ENCODE data around the gene FOXC1.

The FOXC1 gene

DNA sequence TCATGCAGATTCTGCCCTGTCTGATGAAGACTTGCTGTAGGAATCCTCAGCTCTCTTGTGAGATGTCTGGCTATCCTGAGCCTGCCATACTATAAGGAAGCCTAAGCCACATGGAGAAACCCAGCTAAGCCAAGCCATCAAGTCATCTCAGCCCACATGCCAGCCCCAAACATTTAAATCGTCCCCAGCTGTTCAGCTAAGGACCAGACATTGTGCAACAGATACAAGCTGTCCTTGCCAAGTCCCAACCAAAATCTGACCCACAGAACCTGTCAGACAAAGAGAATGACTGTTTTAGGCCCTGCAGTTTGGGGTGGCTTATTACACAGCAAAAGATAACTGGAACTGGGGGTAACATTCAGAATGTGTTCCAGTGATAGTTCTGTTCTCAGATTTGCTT lies 36.8 kb upstream of the FOXC1 start:
- Histone ChIP-seq H3K4me3 (replicated peaks; ENCODE audit: insufficient read depth, low read length) (no peak overlapping the region), H3K27ac (replicated peaks) (no peak overlapping the region), H3K27me3 (ENCODE audit: insufficient read depth, poor library complexity, severe bottlenecking) (no peaks in the 10 kb centered on the region)
- TF ChIP-seq, protein P1, sequence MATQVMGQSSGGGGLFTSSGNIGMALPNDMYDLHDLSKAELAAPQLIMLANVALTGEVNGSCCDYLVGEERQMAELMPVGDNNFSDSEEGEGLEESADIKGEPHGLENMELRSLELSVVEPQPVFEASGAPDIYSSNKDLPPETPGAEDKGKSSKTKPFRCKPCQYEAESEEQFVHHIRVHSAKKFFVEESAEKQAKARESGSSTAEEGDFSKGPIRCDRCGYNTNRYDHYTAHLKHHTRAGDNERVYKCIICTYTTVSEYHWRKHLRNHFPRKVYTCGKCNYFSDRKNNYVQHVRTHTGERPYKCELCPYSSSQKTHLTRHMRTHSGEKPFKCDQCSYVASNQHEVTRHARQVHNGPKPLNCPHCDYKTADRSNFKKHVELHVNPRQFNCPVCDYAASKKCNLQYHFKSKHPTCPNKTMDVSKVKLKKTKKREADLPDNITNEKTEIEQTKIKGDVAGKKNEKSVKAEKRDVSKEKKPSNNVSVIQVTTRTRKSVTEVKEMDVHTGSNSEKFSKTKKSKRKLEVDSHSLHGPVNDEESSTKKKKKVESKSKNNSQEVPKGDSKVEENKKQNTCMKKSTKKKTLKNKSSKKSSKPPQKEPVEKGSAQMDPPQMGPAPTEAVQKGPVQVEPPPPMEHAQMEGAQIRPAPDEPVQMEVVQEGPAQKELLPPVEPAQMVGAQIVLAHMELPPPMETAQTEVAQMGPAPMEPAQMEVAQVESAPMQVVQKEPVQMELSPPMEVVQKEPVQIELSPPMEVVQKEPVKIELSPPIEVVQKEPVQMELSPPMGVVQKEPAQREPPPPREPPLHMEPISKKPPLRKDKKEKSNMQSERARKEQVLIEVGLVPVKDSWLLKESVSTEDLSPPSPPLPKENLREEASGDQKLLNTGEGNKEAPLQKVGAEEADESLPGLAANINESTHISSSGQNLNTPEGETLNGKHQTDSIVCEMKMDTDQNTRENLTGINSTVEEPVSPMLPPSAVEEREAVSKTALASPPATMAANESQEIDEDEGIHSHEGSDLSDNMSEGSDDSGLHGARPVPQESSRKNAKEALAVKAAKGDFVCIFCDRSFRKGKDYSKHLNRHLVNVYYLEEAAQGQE (IDR thresholded peaks at IDR 0.05; ENCODE audit: insufficient replicate concordance, low read depth): no peak
- TF ChIP-seq POLR2AphosphoS5 (IDR thresholded peaks at IDR 0.05; ENCODE audit: low read depth) (no peak), GABPA (IDR thresholded peaks at IDR 0.05; ENCODE audit: low read depth) (no peak), SPI1 (IDR thresholded peaks at IDR 0.05; ENCODE audit: borderline replicate concordance, low read depth) (no peak)
- TF ChIP-seq, protein P2, sequence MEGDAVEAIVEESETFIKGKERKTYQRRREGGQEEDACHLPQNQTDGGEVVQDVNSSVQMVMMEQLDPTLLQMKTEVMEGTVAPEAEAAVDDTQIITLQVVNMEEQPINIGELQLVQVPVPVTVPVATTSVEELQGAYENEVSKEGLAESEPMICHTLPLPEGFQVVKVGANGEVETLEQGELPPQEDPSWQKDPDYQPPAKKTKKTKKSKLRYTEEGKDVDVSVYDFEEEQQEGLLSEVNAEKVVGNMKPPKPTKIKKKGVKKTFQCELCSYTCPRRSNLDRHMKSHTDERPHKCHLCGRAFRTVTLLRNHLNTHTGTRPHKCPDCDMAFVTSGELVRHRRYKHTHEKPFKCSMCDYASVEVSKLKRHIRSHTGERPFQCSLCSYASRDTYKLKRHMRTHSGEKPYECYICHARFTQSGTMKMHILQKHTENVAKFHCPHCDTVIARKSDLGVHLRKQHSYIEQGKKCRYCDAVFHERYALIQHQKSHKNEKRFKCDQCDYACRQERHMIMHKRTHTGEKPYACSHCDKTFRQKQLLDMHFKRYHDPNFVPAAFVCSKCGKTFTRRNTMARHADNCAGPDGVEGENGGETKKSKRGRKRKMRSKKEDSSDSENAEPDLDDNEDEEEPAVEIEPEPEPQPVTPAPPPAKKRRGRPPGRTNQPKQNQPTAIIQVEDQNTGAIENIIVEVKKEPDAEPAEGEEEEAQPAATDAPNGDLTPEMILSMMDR (IDR thresholded peaks at IDR 0.05; ENCODE audit: insufficient read depth, low read length): no peak
- no peak for DNase-seq (ENCODE audit: low read depth in 1 of 2, low spot score in 1 of 2)

DNA sequence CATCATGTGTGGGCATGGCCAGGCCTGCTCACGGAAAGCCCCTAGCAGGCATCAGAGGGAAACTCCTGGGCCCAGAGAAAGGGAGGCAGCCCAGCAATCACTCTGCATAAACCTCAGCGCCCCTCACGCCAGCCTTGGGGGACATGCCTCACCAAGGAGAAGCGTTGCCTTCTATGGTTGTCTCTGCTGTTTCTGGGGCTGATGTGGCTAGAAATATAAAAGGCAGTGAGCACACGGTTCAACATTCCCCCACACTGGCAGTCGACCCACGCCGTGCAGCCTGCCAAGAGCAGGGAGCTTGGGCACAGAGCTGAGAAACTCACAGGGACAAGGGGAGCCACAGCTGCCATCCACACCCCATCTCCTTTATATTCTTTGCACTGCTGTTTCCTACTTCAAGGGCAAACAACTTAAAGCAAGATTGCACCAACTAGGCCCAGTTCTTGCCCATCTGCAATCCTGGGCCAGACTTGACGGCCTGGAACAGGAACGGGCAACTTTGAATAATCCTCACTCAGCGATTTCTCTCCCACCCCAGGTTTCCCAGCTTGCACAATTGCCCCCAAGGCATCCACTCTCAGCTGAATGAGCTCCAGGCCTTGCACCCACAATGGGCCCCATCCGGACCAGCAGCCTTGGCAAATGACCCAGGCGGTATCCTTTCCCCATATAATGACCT lies 35.5 kb upstream of the FOXC1 start:
- no peak overlapping the region for H3K27ac ChIP-seq (replicated peaks)
- no peak for DNase-seq (ENCODE audit: low read depth in 1 of 2, low spot score in 1 of 2)
- TF ChIP-seq GABPA (IDR thresholded peaks at IDR 0.05; ENCODE audit: low read depth): no peak
- TF ChIP-seq, protein P2 (IDR thresholded peaks at IDR 0.05; ENCODE audit: insufficient read depth, low read length): no peak
- no peak for TF ChIP-seq SPI1 (IDR thresholded peaks at IDR 0.05; ENCODE audit: borderline replicate concordance, low read depth)
- TF ChIP-seq, protein P1 (IDR thresholded peaks at IDR 0.05; ENCODE audit: insufficient replicate concordance, low read depth): no peak
- no peak for TF ChIP-seq POLR2AphosphoS5 (IDR thresholded peaks at IDR 0.05; ENCODE audit: low read depth)
- H3K4me3 ChIP-seq (replicated peaks; ENCODE audit: insufficient read depth, low read length): no peak overlapping the region
- H3K27me3 ChIP-seq (ENCODE audit: insufficient read depth, poor library complexity, severe bottlenecking): no peaks in the 10 kb centered on the region

DNA sequence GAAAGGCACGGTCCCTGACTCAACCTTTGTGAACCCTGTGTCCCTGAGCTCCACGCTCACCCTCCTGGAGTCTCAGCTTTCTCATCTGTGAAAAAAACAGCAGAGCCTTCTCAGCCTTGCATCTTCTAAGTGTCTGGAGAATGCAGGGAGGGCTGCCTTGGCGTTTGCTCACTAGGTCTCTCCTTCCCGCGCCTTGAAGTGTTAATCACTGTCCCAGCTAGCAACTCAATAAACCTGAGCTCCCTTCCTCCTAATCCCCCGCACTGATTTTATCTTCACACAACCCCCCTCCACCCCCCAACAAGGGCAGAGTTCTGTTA lies 34.9 kb upstream of the FOXC1 start:
- H3K27ac ChIP-seq (replicated peaks): no peak overlapping the region
- TF ChIP-seq, protein P2 (IDR thresholded peaks at IDR 0.05; ENCODE audit: insufficient read depth, low read length): no peak
- TF ChIP-seq SPI1 (IDR thresholded peaks at IDR 0.05; ENCODE audit: borderline replicate concordance, low read depth): no peak
- TF ChIP-seq POLR2AphosphoS5 (IDR thresholded peaks at IDR 0.05; ENCODE audit: low read depth): no peak
- TF ChIP-seq, protein P1 (IDR thresholded peaks at IDR 0.05; ENCODE audit: insufficient replicate concordance, low read depth): no peak
- no peak for TF ChIP-seq GABPA (IDR thresholded peaks at IDR 0.05; ENCODE audit: low read depth)
- no peak overlapping the region for H3K4me3 ChIP-seq (replicated peaks; ENCODE audit: insufficient read depth, low read length)
- H3K27me3 ChIP-seq (ENCODE audit: insufficient read depth, poor library complexity, severe bottlenecking): no peaks in the 10 kb centered on the region
- DNase-seq (ENCODE audit: low read depth in 1 of 2, low spot score in 1 of 2): no peak
